Naive thymus-derived CD8-positive, alpha-beta T cell (primary cell): ENCODE data around the gene CLCF1. TPM values are rescaled to one million over a fixed set of nuclear protein-coding genes. Genes with fewer than 3 reads are reported as not detected.

ENCODE experiments used
- ATAC-seq, 2 donors: fragments of 150-1000 bp; cut with Tn5 transposase in 1 of 2; sonication (Bioruptor Pico), chemical (Tn5 transposase) in 1 of 2; 1 replicate in 1 of 2; 2 replicates in 1 of 2; pipeline ENCODE4 v1.10.0; 2021; ENCODE audit warnings: mild to moderate bottlenecking in 2 of 2, moderate library complexity in 2 of 2
- POLR2A ChIA-PET: fragments of 350-600 bp; sonication (Branson Sonifier 250); formaldehyde crosslinking; loops from one replicate; lab custom pipeline; 2021; ENCODE audit warnings: antibody characterized with exemption; lab: Charles Lee
- DNase-seq, 10 donors: peaks; one replicate each; pipeline versions ENCODE4 v3.0.0 to v3.0.0-alpha.2; 2020 to 2022
- H3K27ac Mint-ChIP-seq, 10 donors: one replicate each; pipeline ENCODE4 v1.8.0; 2020 to 2022; ENCODE audit warnings: mild to moderate bottlenecking in 10 of 10, mixed read lengths in 10 of 10, moderate library complexity in 4 of 10, inconsistent platforms in 1 of 10
- H3K27me3 Mint-ChIP-seq, 5 donors: one replicate each; pipeline ENCODE4 v1.8.0; 2021 to 2022; ENCODE audit warnings: mixed read lengths in 5 of 5
- H3K36me3 Mint-ChIP-seq, 3 donors: one replicate each; pipeline ENCODE4 v1.8.0; 2020 to 2022; ENCODE audit warnings: mixed read lengths in 3 of 3, mild to moderate bottlenecking in 2 of 3, inconsistent platforms in 1 of 3
- H3K4me1 Mint-ChIP-seq, 4 donors: one replicate each; pipeline ENCODE4 v1.8.0; 2021 to 2022; ENCODE audit warnings: mixed read lengths in 4 of 4
- H3K4me3 Mint-ChIP-seq, 10 donors: one replicate each; pipeline ENCODE4 v1.8.0; 2020 to 2022; ENCODE audit warnings: mild to moderate bottlenecking in 10 of 10, mixed read lengths in 10 of 10, moderate library complexity in 6 of 10, inconsistent platforms in 1 of 10
- H3K9me3 Mint-ChIP-seq, 9 donors: one replicate each; pipeline ENCODE4 v1.8.0; 2020 to 2022; ENCODE audit warnings: mixed read lengths in 9 of 9, mild to moderate bottlenecking in 3 of 9, inconsistent platforms in 1 of 9, moderate library complexity in 1 of 9
- polyA plus RNA-seq, 3 donors: library from polyadenylated mRNA; unstranded; fragments of 300-500 nt; fragmentation: Illumina TruSeq; gene quantifications; one replicate each; pipeline ENCODE4 v1.2.3, GENCODE V29; 2021
- total RNA-seq, 8 experiments: library from RNA in 2 of 8; stranded (reverse) in 2 of 8; gene quantifications; one replicate each; pipeline ENCODE4 v1.2.3 and lab custom pipeline; 2021 to 2026

Gene CLCF1
- total and polyA plus RNA-seq, 5 experiments from 2014 or later, result 0.58 to 1.5 (median 1.1) TPM; not detected in 2

GRCh38 chr11:67364783-67365722, 8.3 kb downstream of the CLCF1 start:
- Mint-ChIP-seq H3K4me1 (peaks cover 40 to 74% (median 56%) of the 10 kb centered on the region in 4 donors), H3K4me3 (peak overlapping the region in 7 of 10 donors; percentile 21 to 75 (median 49)), H3K9me3 (no peaks in the 10 kb centered on the region), H3K27ac (peak overlapping the region in 9 of 10 donors; percentile 56 to 87 (median 77)), H3K36me3 (no peaks in the 10 kb centered on the region), H3K27me3 (no peaks in the 10 kb centered on the region)
- no peak for DNase-seq
- POLR2A ChIA-PET, result interaction anchor here (0.6 to 19.8 kb wide), 6 partner anchors 12 to 26 kb away, joined by 3 to 493 read pairs (median 6); partner anchors contain the start of genes CLCF1, POLD4 and RAD9A
- ATAC-seq, result peak; percentile 29 to 47

DNA sequence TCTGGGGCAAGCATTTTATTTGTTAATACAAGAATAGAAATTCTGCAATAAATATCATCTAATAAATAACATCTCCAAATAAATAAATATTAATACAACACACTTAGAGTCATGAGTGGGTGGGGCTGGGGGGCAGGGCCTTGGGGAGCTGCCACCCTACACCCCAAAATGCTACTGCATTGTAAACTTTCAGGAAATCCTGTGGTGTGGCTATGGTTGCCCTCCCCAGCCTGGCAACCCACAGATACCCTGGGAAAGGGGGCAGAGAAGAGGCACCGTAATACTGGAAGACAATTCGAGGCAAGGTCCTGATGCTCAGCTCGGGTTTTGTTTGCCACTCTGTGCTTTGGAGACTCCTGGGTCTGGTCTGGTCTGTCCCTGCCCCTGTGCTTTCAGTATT, 9.2 kb downstream of the CLCF1 start:
- H3K36me3 Mint-ChIP-seq, result no peaks in the 10 kb centered on the region
- ATAC-seq (peak in 1 of 2 donors; percentile 56), DNase-seq (no peak)
- POLR2A ChIA-PET, result interaction anchor here (0.7 to 19.8 kb wide), 4 partner anchors 11 to 289 kb away, joined by 3 to 493 read pairs (median 14); partner anchors contain the start of genes CLCF1, POLD4 and RAD9A
- H3K4me1 Mint-ChIP-seq, result peaks cover 37 to 66% (median 48%) of the 10 kb centered on the region in 4 donors
- H3K27ac Mint-ChIP-seq, result peak overlapping the region in 6 of 10 donors; percentile 14 to 87 (median 67)
- H3K4me3 Mint-ChIP-seq, result peak overlapping the region in 5 of 10 donors; percentile 39 to 69 (median 51)
- no peaks in the 10 kb centered on the region for H3K27me3 Mint-ChIP-seq
- no peaks in the 10 kb centered on the region for H3K9me3 Mint-ChIP-seq

- POLR2A ChIA-PET, result interaction anchor here (0.6 to 19.8 kb wide), 5 partner anchors 9 to 101 kb away, joined by 3 to 493 read pairs (median 4); partner anchors contain the start of genes CLCF1, RAD9A and TBC1D10C
- Mint-ChIP-seq H3K4me1 (peaks cover 14 to 67% (median 26%) of the 10 kb centered on the region in 4 donors), H3K4me3 (peak overlapping the region in 1 of 10 donors; percentile 4)
Observed at GRCh38 chr11:67357831-67358670, 15.3 kb downstream of the CLCF1 start.

GRCh38 chr11:67356864-67357561, 16.4 kb downstream of the CLCF1 start:
- Mint-ChIP-seq H3K4me3 (peak overlapping the region in 5 of 10 donors; percentile 12 to 56 (median 23)), H3K4me1 (peaks cover 14 to 64% (median 29%) of the 10 kb centered on the region in 4 donors), H3K27ac (peak overlapping the region in 9 of 10 donors; percentile 1 to 88 (median 79)), H3K36me3 (no peaks in the 10 kb centered on the region), H3K27me3 (no peaks in the 10 kb centered on the region), H3K9me3 (no peaks in the 10 kb centered on the region)
- peak; percentile 49 to 84 (median 68) for DNase-seq
- POLR2A ChIA-PET, result interaction anchor here (1.0 to 19.8 kb wide), 6 partner anchors 10 to 89 kb away, joined by 3 to 493 read pairs (median 4); partner anchors contain the start of genes ANKRD13D, CLCF1, PPP1CA and RAD9A
- no peak for ATAC-seq

More at GRCh38 chr11:67357831-67358670, 15.3 kb downstream of the CLCF1 start:
- DNase-seq (no peak), ATAC-seq (no peak)
- Mint-ChIP-seq H3K27me3 (no peaks in the 10 kb centered on the region), H3K27ac (peak overlapping the region in 2 of 10 donors; percentile 51 to 53), H3K9me3 (no peaks in the 10 kb centered on the region), H3K36me3 (no peaks in the 10 kb centered on the region)

- peak overlapping the region in 6 of 10 donors; percentile 58 to 88 (median 80) for H3K27ac Mint-ChIP-seq
- no peaks in the 10 kb centered on the region for H3K36me3 Mint-ChIP-seq
- H3K4me1 Mint-ChIP-seq, result peaks cover 11 to 67% (median 33%) of the 10 kb centered on the region in 4 donors
- no peaks in the 10 kb centered on the region for H3K27me3 Mint-ChIP-seq
- peak overlapping the region in 4 of 10 donors; percentile 12 to 56 (median 33) for H3K4me3 Mint-ChIP-seq
- DNase-seq (no peak), ATAC-seq (no peak)
- H3K9me3 Mint-ChIP-seq, result no peaks in the 10 kb centered on the region
- POLR2A ChIA-PET, result interaction anchor here (1.0 to 19.8 kb wide), 6 partner anchors 12 to 88 kb away, joined by 3 to 493 read pairs (median 7); partner anchors contain the start of genes ANKRD13D, CLCF1, PPP1CA and RAD9A
Observed at GRCh38 chr11:67356387-67356863, 17.0 kb downstream of the CLCF1 start.

- no peaks in the 10 kb centered on the region for H3K36me3 Mint-ChIP-seq
- DNase-seq, result no peak
- H3K9me3 Mint-ChIP-seq, result no peaks in the 10 kb centered on the region
- H3K27me3 Mint-ChIP-seq, result no peaks in the 10 kb centered on the region
- no peak for ATAC-seq
- POLR2A ChIA-PET, result interaction anchor here (1.2 to 19.8 kb wide), 6 partner anchors 11 to 112 kb away, joined by 3 to 493 read pairs (median 6); partner anchors contain the start of genes CLCF1, PPP1CA, RAD9A and TBC1D10C
- H3K27ac Mint-ChIP-seq, result peak overlapping the region in 1 of 10 donors; percentile 79
- peaks cover 11 to 71% (median 39%) of the 10 kb centered on the region in 4 donors for H3K4me1 Mint-ChIP-seq
- peak overlapping the region in 1 of 10 donors; percentile 28 for H3K4me3 Mint-ChIP-seq
Observed at GRCh38 chr11:67355794-67356386, 17.5 kb downstream of the CLCF1 start.

GRCh38 chr11:67355023-67355793, 18.2 kb downstream of the CLCF1 start:
- H3K4me1 Mint-ChIP-seq, result peaks cover 11 to 74% (median 42%) of the 10 kb centered on the region in 4 donors
- POLR2A ChIA-PET, result interaction anchor here (1.0 to 19.8 kb wide), 9 partner anchors 11 to 129 kb away, joined by 3 to 493 read pairs (median 32); partner anchors contain the start of genes AIP, CLCF1, PPP1CA and PTPRCAP

DNA sequence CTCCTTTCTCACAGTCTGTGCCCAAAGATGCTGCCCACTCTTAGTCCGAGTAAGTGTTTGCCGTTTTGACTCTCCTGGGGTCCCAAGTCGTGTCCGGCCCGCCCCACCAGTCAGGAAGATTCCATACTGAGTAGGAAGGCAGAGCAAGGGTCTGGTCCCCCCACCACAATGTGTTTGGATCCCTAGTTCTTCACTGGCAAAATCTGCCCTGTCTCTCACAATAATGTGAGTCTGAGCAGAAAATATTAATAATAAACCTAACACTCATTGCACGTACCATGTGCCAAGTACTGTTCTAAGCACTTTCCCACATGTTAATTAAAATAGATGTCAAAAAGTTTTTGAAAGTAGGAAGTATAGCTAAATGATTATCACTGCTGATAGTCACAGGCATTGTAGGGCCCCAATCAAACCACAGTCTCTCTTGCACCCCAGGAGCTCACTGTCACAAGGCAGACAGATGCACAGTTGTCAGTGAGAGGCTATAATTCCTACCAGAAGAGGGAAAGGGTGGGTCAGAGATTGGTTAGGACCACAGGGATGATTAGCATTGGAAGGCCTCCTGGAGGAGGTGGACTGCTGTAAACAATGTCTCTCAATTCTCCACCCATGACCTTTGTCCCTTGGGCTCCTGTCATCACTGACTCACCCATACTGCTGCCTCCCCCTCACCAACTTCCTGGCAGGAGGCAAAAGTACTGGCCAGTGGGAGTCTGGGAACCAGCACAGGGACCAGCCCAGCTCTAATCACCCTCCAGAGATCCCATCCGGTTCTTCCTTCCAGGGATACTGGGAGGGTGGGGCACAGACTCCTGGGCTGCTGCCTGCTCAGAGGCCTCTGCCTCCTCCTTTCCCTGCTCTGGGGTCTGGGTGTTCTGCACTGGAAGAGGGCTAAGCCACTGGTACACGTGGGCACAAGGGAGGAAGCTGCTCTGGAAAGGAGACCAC, 19.0 kb downstream of the CLCF1 start:
- POLR2A ChIA-PET, result interaction anchor here (0.6 to 19.8 kb wide), 30 partner anchors 8 to 236 kb away, joined by 3 to 493 read pairs (median 10); partner anchors contain the start of genes AIP, ANKRD13D, CLCF1 and GRK2
- Mint-ChIP-seq H3K27me3 (no peaks in the 10 kb centered on the region), H3K36me3 (no peaks in the 10 kb centered on the region), H3K4me1 (peaks cover 16 to 83% (median 50%) of the 10 kb centered on the region in 4 donors), H3K27ac (peak overlapping the region; percentile 92 to 100 (median 99)), H3K9me3 (no peaks in the 10 kb centered on the region), H3K4me3 (peak overlapping the region; percentile 93 to 100 (median 97))
- ATAC-seq (no peak), DNase-seq (no peak)

More at GRCh38 chr11:67355023-67355793, 18.2 kb downstream of the CLCF1 start:
- Mint-ChIP-seq H3K27ac (peak overlapping the region in 6 of 10 donors; percentile 50 to 99 (median 99)), H3K27me3 (no peaks in the 10 kb centered on the region), H3K36me3 (no peaks in the 10 kb centered on the region), H3K9me3 (no peaks in the 10 kb centered on the region), H3K4me3 (peak overlapping the region in 1 of 10 donors; percentile 24)
- ATAC-seq (no peak), DNase-seq (no peak)
